CD14-positive monocyte (primary cell): ENCODE results near the gene DCC. TPM values are rescaled to one million over a fixed set of nuclear protein-coding genes. Genes with fewer than 3 reads are reported as not detected.

Experiments used
- DNase-seq, 3 donors: peaks; one replicate each; pipeline ENCODE4 v3.0.0-alpha.2; 2011 to 2022
- H2AFZ ChIP-seq: 2 replicates; pipeline ENCODE4 v1.6.0; 2012; ENCODE audit warnings: mild to moderate bottlenecking, low read depth, low read length, inconsistent platforms; ENCODE audit not compliant: insufficient read depth, poor library complexity, severe bottlenecking
- H3K27ac ChIP-seq, 2 donors: 1 replicate in 1 of 2; 2 replicates in 1 of 2; pipeline ENCODE4 v1.5.1; 2012 to 2013; ENCODE audit warnings: low read length in 2 of 2, control low read depth in 1 of 2, inconsistent platforms in 1 of 2, low read depth in 1 of 2, mild to moderate bottlenecking in 1 of 2
- H3K27me3 ChIP-seq, 2 donors: one replicate each; pipeline versions ENCODE4 v1.6.0 to v1.6.1; 2011 to 2013; ENCODE audit warnings: low read length in 2 of 2; ENCODE audit not compliant: control insufficient read depth in 2 of 2, insufficient read depth in 2 of 2
- H3K36me3 ChIP-seq, 2 donors: replicated peaks in 1 of 2; 1 replicate in 1 of 2; 2 replicates in 1 of 2; pipeline versions ENCODE4 v1.5.1 to v1.6.1; 2012 to 2013; ENCODE audit warnings: low read length in 2 of 2, control low read depth in 1 of 2, inconsistent platforms in 1 of 2, mild to moderate bottlenecking in 1 of 2; ENCODE audit not compliant: insufficient read depth in 2 of 2, control insufficient read depth in 1 of 2
- H3K4me1 ChIP-seq, 2 donors: 1 replicate in 1 of 2; 2 replicates in 1 of 2; pipeline versions ENCODE4 v1.5.1 to v1.6.1; 2012 to 2013; ENCODE audit warnings: low read length in 2 of 2, control low read depth in 1 of 2, inconsistent platforms in 1 of 2, mild to moderate bottlenecking in 1 of 2, moderate library complexity in 1 of 2; ENCODE audit not compliant: insufficient read depth in 2 of 2, control insufficient read depth in 1 of 2
- H3K4me2 ChIP-seq: replicated peaks from 2 replicates; pipeline ENCODE3; 2012; ENCODE audit warnings: low read length, moderate library complexity, mild to moderate bottlenecking; ENCODE audit not compliant: poor library complexity, severe bottlenecking; ENCODE audit errors: extremely low read depth
- H3K4me3 ChIP-seq, 3 experiments: fragments of 200-600 bp in 1 of 3; sonication (generic) in 1 of 3; replicated peaks in 1 of 3; 1 replicate in 2 of 3; 2 replicates in 1 of 3; pipeline ENCODE4 v1.5.1; 2011 to 2013; ENCODE audit warnings: low read length in 3 of 3, mild to moderate bottlenecking in 3 of 3, control low read depth in 2 of 3, low read depth in 2 of 3, inconsistent platforms in 1 of 3, moderate library complexity in 1 of 3
- H3K79me2 ChIP-seq: 2 replicates; pipeline ENCODE4 v1.6.0; 2012; ENCODE audit warnings: mild to moderate bottlenecking, control low read depth, inconsistent platforms, low read length, moderate library complexity; ENCODE audit not compliant: insufficient read depth
- H3K9ac ChIP-seq: 2 replicates; pipeline ENCODE4 v1.6.0; 2017; ENCODE audit warnings: low read length, mild to moderate bottlenecking; ENCODE audit not compliant: insufficient read depth, poor library complexity, severe bottlenecking
- H3K9me3 ChIP-seq, 2 donors: replicated peaks in 1 of 2; 1 replicate in 1 of 2; 2 replicates in 1 of 2; pipeline versions ENCODE4 v1.5.1 to v1.6.1; 2012 to 2013; ENCODE audit warnings: low read length in 2 of 2, control low read depth in 1 of 2; ENCODE audit not compliant: control insufficient read depth in 1 of 2, insufficient read depth in 1 of 2
- H4K20me1 ChIP-seq: 2 replicates; pipeline ENCODE4 v1.6.0; 2012; ENCODE audit warnings: mild to moderate bottlenecking, low read length, control low read depth, moderate library complexity; ENCODE audit not compliant: insufficient read depth
- H3K27ac Mint-ChIP-seq, 7 donors: one replicate each; pipeline ENCODE4 v1.8.0; 2020; ENCODE audit warnings: mild to moderate bottlenecking in 7 of 7, mixed read lengths in 7 of 7, moderate library complexity in 6 of 7, inconsistent platforms in 2 of 7
- H3K27me3 Mint-ChIP-seq, 3 donors: one replicate each; pipeline ENCODE4 v1.8.0; 2021 to 2022; ENCODE audit warnings: low read depth in 3 of 3, mild to moderate bottlenecking in 3 of 3, mixed read lengths in 3 of 3, moderate library complexity in 3 of 3, inconsistent platforms in 1 of 3
- H3K36me3 Mint-ChIP-seq, 2 donors: one replicate each; pipeline ENCODE4 v1.8.0; 2020; ENCODE audit warnings: mixed read lengths in 2 of 2, inconsistent platforms in 1 of 2, mild to moderate bottlenecking in 1 of 2
- H3K4me1 Mint-ChIP-seq: one replicate; pipeline ENCODE4 v1.8.0; 2020; ENCODE audit warnings: mild to moderate bottlenecking, mixed read lengths
- H3K4me3 Mint-ChIP-seq, 2 donors: one replicate each; pipeline ENCODE4 v1.8.0; 2020; ENCODE audit warnings: mild to moderate bottlenecking in 2 of 2, mixed read lengths in 2 of 2, moderate library complexity in 1 of 2
- H3K9me3 Mint-ChIP-seq, 7 donors: one replicate each; pipeline ENCODE4 v1.8.0; 2020 to 2022; ENCODE audit warnings: mixed read lengths in 7 of 7, mild to moderate bottlenecking in 6 of 7, moderate library complexity in 6 of 7, inconsistent platforms in 2 of 7
- WGBS: methylation state at CpG from one replicate; pipeline ENCODE4 v1.1.5; 2013; ENCODE audit warnings: missing lambda C conversion rate; ENCODE audit not compliant: insufficient coverage; 5-methylcytosine and 5-hydroxymethylcytosine counted together
- intact Hi-C, 2 donors: fragments of 100-400 bp; cut with micrococcal nuclease; formaldehyde crosslinking; loops; one replicate each; pipeline versions ENCODE4 v1.15.0 to v1.15.1; 2023
- polyA plus RNA-seq, 3 donors: library from polyadenylated mRNA; depleted of rRNA in 1 of 3; unstranded in 2 of 3; stranded (reverse) in 1 of 3; fragments of 300-500 nt in 2 of 3; fragments of >200 nt in 1 of 3; fragmentation: Illumina TruSeq in 2 of 3; gene quantifications; 1 replicate in 2 of 3; 2 replicates in 1 of 3; pipeline ENCODE4 v1.2.3, GENCODE V29; 2012 to 2021
- TF ChIP-seq, protein P1 (sequence below): fragments of 200-600 bp; IDR thresholded peaks from one replicate; pipeline ENCODE4 v1.8.0; 2022; ENCODE audit warnings: antibody characterized with exemption, mild to moderate bottlenecking

Gene DCC
- polyA plus RNA-seq, 3 donors = not detected

- Mint-ChIP-seq H3K27ac (no peak overlapping the region), H3K27me3 (no peaks in the 10 kb centered on the region)
These were observed 1111.9 kb downstream of the DCC start for GRCh38 chr18:53451902-53452301.

DNA sequence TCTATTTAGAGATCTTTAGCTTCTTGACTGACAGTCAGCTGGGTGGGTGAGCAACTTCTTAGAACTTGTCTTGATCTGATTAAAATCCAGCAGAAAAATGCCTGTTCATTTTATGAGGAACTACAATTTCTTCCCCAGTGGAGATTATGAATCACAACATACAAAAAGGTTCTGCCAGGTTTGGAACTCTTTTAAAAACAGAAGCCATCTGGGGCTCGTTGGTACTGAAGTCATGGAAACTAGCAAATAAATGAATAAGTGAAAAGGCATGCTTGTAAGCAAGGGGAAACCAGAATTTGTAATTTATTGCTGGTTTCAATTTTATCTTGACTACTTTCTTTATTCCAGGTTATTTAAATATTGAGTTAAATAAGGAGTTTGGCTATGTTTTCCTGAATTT lies 1117.1 kb downstream of the DCC start:
- Histone ChIP-seq H4K20me1 (no peaks in the 10 kb centered on the region), H3K4me3 (no peak overlapping the region), H3K79me2 (no peaks in the 10 kb centered on the region), H3K9me3 (peaks cover 0 to 2% of the 10 kb centered on the region in 2 donors), H2AFZ (no peak overlapping the region), H3K9ac (no peak overlapping the region), H3K27ac (no peak overlapping the region), H3K4me2 (no peak overlapping the region), H3K4me1 (no peaks in the 10 kb centered on the region), H3K36me3 (no peaks in the 10 kb centered on the region), H3K27me3 (no peaks in the 10 kb centered on the region)
- no peak for DNase-seq
- Mint-ChIP-seq H3K4me1 (no peaks in the 10 kb centered on the region), H3K27me3 (no peaks in the 10 kb centered on the region), H3K36me3 (no peaks in the 10 kb centered on the region), H3K4me3 (no peak overlapping the region), H3K27ac (no peak overlapping the region), H3K9me3 (peaks cover 0 to 9% (median 0%) of the 10 kb centered on the region in 7 donors)
- WGBS = no CpG with 5 or more reads among the region's 1 CpG
- TF ChIP-seq, protein P1, sequence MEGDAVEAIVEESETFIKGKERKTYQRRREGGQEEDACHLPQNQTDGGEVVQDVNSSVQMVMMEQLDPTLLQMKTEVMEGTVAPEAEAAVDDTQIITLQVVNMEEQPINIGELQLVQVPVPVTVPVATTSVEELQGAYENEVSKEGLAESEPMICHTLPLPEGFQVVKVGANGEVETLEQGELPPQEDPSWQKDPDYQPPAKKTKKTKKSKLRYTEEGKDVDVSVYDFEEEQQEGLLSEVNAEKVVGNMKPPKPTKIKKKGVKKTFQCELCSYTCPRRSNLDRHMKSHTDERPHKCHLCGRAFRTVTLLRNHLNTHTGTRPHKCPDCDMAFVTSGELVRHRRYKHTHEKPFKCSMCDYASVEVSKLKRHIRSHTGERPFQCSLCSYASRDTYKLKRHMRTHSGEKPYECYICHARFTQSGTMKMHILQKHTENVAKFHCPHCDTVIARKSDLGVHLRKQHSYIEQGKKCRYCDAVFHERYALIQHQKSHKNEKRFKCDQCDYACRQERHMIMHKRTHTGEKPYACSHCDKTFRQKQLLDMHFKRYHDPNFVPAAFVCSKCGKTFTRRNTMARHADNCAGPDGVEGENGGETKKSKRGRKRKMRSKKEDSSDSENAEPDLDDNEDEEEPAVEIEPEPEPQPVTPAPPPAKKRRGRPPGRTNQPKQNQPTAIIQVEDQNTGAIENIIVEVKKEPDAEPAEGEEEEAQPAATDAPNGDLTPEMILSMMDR = no peak
- intact Hi-C loops = no loop called here

More at GRCh38 chr18:53451902-53452301, 1111.9 kb downstream of the DCC start:
- Histone ChIP-seq H3K27ac (no peak overlapping the region), H3K9ac (no peak overlapping the region), H3K4me1 (no peaks in the 10 kb centered on the region), H4K20me1 (no peaks in the 10 kb centered on the region), H3K36me3 (no peaks in the 10 kb centered on the region), H2AFZ (no peak overlapping the region), H3K4me3 (no peak overlapping the region), H3K27me3 (no peaks in the 10 kb centered on the region), H3K9me3 (no peaks in the 10 kb centered on the region), H3K4me2 (no peak overlapping the region), H3K79me2 (no peaks in the 10 kb centered on the region)
- H3K9me3 Mint-ChIP-seq = peaks cover 0 to 9% (median 0%) of the 10 kb centered on the region in 7 donors
- no peaks in the 10 kb centered on the region for H3K36me3 Mint-ChIP-seq
- no peak overlapping the region for H3K4me3 Mint-ChIP-seq
- WGBS = no CpG with 5 or more reads among the region's 2 CpGs
- TF ChIP-seq, protein P1 = no peak
- no peak for DNase-seq
- intact Hi-C loops = no loop called here
- H3K4me1 Mint-ChIP-seq = no peaks in the 10 kb centered on the region
